ENCODE measurements around the gene MAML1.

MAML1 gene

DNA sequence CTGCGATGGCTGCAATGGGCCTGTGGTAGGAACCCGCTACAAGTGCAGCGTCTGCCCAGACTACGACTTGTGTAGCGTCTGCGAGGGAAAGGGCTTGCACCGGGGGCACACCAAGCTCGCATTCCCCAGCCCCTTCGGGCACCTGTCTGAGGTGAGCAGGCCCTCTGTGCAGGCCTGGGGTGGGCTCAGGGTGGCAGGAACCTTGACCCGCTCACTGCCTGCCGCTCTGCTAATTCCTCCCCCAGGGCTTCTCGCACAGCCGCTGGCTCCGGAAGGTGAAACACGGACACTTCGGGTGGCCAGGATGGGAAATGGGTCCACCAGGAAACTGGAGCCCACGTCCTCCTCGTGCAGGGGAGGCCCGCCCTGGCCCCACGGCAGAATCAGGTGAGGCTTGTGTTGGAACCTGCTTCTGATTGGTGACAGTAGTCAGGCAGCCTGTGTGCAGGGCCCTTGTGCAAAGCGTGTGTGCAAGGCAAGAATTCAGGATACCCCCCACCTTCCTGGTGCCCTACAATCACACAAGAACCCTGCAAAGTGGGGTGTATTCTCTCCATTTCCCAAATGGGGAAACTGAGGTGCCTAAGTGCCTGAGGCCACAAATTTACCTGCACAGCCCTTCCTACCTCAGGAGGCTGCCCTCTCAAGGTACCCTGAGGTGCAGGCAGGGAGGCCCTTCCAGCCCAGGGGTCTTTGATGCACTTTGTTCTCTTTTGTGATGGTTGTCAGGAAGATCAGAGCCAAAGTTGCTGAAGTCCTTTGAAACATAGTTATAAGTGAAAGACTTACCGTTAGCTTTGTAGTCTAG lies 91.5 kb downstream of the MAML1 start:
- no peak overlapping the region for H3K4me3 ChIP-seq (ENCODE audit: low read depth, low read length)
- TF ChIP-seq, protein P1, sequence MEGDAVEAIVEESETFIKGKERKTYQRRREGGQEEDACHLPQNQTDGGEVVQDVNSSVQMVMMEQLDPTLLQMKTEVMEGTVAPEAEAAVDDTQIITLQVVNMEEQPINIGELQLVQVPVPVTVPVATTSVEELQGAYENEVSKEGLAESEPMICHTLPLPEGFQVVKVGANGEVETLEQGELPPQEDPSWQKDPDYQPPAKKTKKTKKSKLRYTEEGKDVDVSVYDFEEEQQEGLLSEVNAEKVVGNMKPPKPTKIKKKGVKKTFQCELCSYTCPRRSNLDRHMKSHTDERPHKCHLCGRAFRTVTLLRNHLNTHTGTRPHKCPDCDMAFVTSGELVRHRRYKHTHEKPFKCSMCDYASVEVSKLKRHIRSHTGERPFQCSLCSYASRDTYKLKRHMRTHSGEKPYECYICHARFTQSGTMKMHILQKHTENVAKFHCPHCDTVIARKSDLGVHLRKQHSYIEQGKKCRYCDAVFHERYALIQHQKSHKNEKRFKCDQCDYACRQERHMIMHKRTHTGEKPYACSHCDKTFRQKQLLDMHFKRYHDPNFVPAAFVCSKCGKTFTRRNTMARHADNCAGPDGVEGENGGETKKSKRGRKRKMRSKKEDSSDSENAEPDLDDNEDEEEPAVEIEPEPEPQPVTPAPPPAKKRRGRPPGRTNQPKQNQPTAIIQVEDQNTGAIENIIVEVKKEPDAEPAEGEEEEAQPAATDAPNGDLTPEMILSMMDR (IDR thresholded peaks at IDR 0.05; ENCODE audit: low read depth, low read length, missing control alignments): no peak
- no peak for DNase-seq (ENCODE audit: low read depth)

DNA sequence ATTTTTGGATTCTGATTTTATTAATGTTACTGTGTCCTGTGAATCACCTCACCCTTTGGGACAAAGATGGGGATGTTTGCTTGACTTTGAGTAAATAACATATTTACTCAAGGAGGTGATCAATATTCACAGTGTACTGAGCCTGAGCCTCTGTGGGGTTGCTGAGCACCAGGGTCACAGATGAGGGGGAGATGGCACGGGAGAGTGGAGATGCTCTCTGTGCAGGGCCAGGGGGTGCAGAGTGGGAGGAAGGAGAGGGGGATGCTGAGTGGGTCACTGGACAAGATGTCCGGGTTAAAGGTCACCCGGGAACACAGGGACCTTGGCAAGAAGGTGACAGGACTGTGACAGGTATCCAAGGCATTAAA lies 92.1 kb downstream of the MAML1 start:
- TF ChIP-seq, protein P1 (IDR thresholded peaks at IDR 0.05; ENCODE audit: low read depth, low read length, missing control alignments): no peak
- no peak overlapping the region for H3K4me3 ChIP-seq (ENCODE audit: low read depth, low read length)
- DNase-seq (ENCODE audit: low read depth): no peak

DNA sequence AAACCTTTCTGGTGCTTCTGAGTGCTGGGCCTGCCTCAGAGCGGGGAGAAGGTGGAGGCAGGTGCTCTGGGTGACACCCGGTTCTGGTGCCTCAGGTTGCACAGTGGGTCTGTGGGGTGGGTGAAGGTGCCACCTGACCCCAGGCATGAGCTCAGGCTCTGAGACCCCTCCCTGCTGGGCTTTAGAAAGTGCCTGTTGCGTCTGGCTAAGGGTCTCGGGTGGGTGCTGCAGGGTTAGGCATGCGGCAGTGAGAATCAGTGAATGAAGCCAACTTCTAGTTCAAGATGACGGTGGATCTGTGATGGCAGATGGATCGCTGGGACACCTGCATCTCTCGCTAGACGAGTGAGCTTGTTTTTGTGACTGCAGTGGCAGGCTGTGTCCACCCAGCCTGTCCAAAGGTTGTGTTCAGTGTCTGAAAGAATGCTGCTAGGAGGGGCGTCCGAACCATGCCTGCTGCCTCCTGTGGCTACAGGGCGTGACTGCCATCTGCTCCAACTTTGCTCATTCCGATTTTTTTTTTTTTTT lies 93.1 kb downstream of the MAML1 start:
- DNase-seq (ENCODE audit: low read depth): no peak
- no peak overlapping the region for H3K4me3 ChIP-seq (ENCODE audit: low read depth, low read length)
- TF ChIP-seq, protein P1 (IDR thresholded peaks at IDR 0.05; ENCODE audit: low read depth, low read length, missing control alignments): no peak
